A549 treated with RU486 at 1 μM for 4 hours (cell line): ENCODE measurements around the gene GSK3B. TPM values are rescaled to one million over a fixed set of nuclear protein-coding genes. Genes with fewer than 3 reads are reported as not detected.

Source experiments
- total RNA-seq: library from RNA; stranded (reverse); fragments of 200-300 nt; extraction: Qiagen RNA extraction; gene quantifications from 5 replicates; pipeline ENCODE4 v1.2.3, GENCODE V29; 2022; ENCODE audit warnings: low read depth

GSK3B gene
- 26.4 to 29.6 TPM (median 27.1 TPM) in 5 replicates for total RNA-seq

GRCh38 chr3:120093911-120094775, at the start of gene GSK3B:
GSK3B (minus strand) TSS chr3:120094447; CDS start chr3:120093434, 1,013 bp downstream.

GRCh38 chr3:119781330-119782198, 312.7 kb downstream of the GSK3B start, which contains the start of gene NR1I2:
NR1I2 (plus strand) TSS chr3:119782101.

Other genes starting within 250 kb of the GSK3B start
- gene GPR156, start 190.8 kb upstream of the GSK3B start, total RNA-seq: 0.38 to 0.70 TPM (median 0.47 TPM) in 5 replicates